Smooth muscle cell (in vitro differentiated cells): ENCODE measurements around the gene MICAL3. TPM values are rescaled to one million over a fixed set of nuclear protein-coding genes. Genes with fewer than 3 reads are reported as not detected.
A peak's percentile ranks its signal among the peaks of the same experiment; 100 is the strongest.

ENCODE experiments used
- DNase-seq: peaks from one replicate; lab custom pipeline; 2025; ENCODE audit not compliant: unreplicated experiment; lab: John Stamatoyannopoulos, UW
- H2AFZ ChIP-seq: fragments of 200-600 bp; sonication (generic); 2 replicates; pipeline ENCODE4 v1.6.0; 2016; ENCODE audit warnings: antibody characterized with exemption, low read depth, mild to moderate bottlenecking
- H3F3A ChIP-seq: fragments of 200-600 bp; sonication (generic); 2 replicates; pipeline ENCODE4 v1.6.0; 2017; ENCODE audit warnings: antibody characterized with exemption, low read depth
- H3K27ac ChIP-seq: fragments of 200-600 bp; sonication (generic); 2 replicates; pipeline ENCODE4 v1.5.1; 2016; ENCODE audit warnings: low read depth, mild to moderate bottlenecking
- H3K27me3 ChIP-seq: fragments of 200-600 bp; sonication (generic); 2 replicates; pipeline ENCODE4 v1.6.1; 2016; ENCODE audit warnings: low read depth, mild to moderate bottlenecking
- H3K36me3 ChIP-seq: fragments of 200-600 bp; sonication (generic); 2 replicates; pipeline ENCODE4 v1.5.1; 2016; ENCODE audit warnings: low read depth
- H3K4me1 ChIP-seq: fragments of 200-600 bp; sonication (generic); 2 replicates; pipeline ENCODE4 v1.5.1; 2016; ENCODE audit warnings: low read depth
- H3K4me2 ChIP-seq: fragments of 200-600 bp; sonication (generic); 2 replicates; pipeline ENCODE4 v1.6.0; 2016; ENCODE audit warnings: mild to moderate bottlenecking
- H3K4me3 ChIP-seq: fragments of 200-600 bp; sonication (generic); 2 replicates; pipeline ENCODE4 v1.5.1; 2016; ENCODE audit warnings: mild to moderate bottlenecking
- H3K79me2 ChIP-seq: fragments of 200-600 bp; sonication (generic); 2 replicates; pipeline ENCODE4 v1.6.0; 2016; ENCODE audit warnings: low read depth, mild to moderate bottlenecking
- H3K9ac ChIP-seq: fragments of 200-600 bp; sonication (generic); 2 replicates; pipeline ENCODE4 v1.6.0; 2016; ENCODE audit warnings: low read depth
- H3K9me3 ChIP-seq: fragments of 200-600 bp; sonication (generic); replicated peaks from 2 replicates; pipeline ENCODE4 v1.5.1; 2016; ENCODE audit warnings: low read depth
- H4K20me1 ChIP-seq: fragments of 200-600 bp; sonication (generic); 2 replicates; pipeline ENCODE4 v1.6.0; 2016; ENCODE audit warnings: low read depth
- CTCF ChIP-seq: fragments of 200-600 bp; sonication (generic); IDR thresholded peaks from 2 replicates; pipeline ENCODE4 v1.5.1; 2017; ENCODE audit warnings: borderline replicate concordance, mild to moderate bottlenecking, antibody characterized with exemption; ENCODE audit not compliant: insufficient read depth, poor library complexity, severe bottlenecking
- WGBS: methylation state at CpG from one replicate; pipeline ENCODE4 v1.1.7; 2016; ENCODE audit warnings: low lambda C conversion rate; 5-methylcytosine and 5-hydroxymethylcytosine counted together
- polyA plus RNA-seq: library from polyadenylated mRNA; unstranded; fragments of >200 nt; fragmentation: Nextera tagmentation; extraction: Ambion mirVana; gene quantifications from 2 replicates; pipeline ENCODE4 v1.2.1, GENCODE V29; 2016
- total RNA-seq: library from RNA; depleted of rRNA; stranded (reverse); fragments of >200 nt; gene quantifications from 2 replicates; pipeline ENCODE4 v1.2.3, GENCODE V29; 2014

Gene MICAL3
- total and polyA plus RNA-seq, 2 experiments from 2014 or later: 3.1 to 28.6 TPM

- H3K27ac ChIP-seq: peak overlapping the region; percentile 24
- no peak for TF ChIP-seq CTCF
- peaks cover 13% of the 10 kb centered on the region for H3K4me1 ChIP-seq
- 70% methylated on average over 3 of the region's 3 CpGs for WGBS
- H4K20me1 ChIP-seq: peaks cover 30% of the 10 kb centered on the region
- H3K36me3 ChIP-seq: no peaks in the 10 kb centered on the region
- no peak for DNase-seq
- H3K27me3 ChIP-seq: no peaks in the 10 kb centered on the region
- peaks cover 6% of the 10 kb centered on the region for H3F3A ChIP-seq
- no peak overlapping the region for H3K9ac ChIP-seq
- H3K4me3 ChIP-seq: no peak overlapping the region
- H2AFZ ChIP-seq: no peak overlapping the region
- H3K79me2 ChIP-seq: peaks cover 81% of the 10 kb centered on the region
- H3K4me2 ChIP-seq: no peak overlapping the region
- no peaks in the 10 kb centered on the region for H3K9me3 ChIP-seq
Measured at GRCh38 chr22:17974087-17974486, 50.3 kb downstream of the MICAL3 start.

- Histone ChIP-seq H3F3A (peaks cover 9% of the 10 kb centered on the region), H3K36me3 (no peaks in the 10 kb centered on the region), H3K9ac (no peak overlapping the region), H3K79me2 (peaks cover 81% of the 10 kb centered on the region), H3K4me2 (peak overlapping the region; percentile 41), H3K27ac (peak overlapping the region; percentile 46), H3K9me3 (no peaks in the 10 kb centered on the region), H3K4me1 (peaks cover 13% of the 10 kb centered on the region), H2AFZ (no peak overlapping the region), H3K27me3 (no peaks in the 10 kb centered on the region), H4K20me1 (peaks cover 30% of the 10 kb centered on the region), H3K4me3 (no peak overlapping the region)
- TF ChIP-seq CTCF: no peak
- 95% methylated on average over 6 of the region's 6 CpGs for WGBS
- DNase-seq: no peak
Measured at GRCh38 chr22:17973217-17973616, 51.1 kb downstream of the MICAL3 start.

GRCh38 chr22:17972385-17973191 is 51.8 kb downstream of the MICAL3 start:
- Histone ChIP-seq H3F3A (peaks cover 9% of the 10 kb centered on the region), H2AFZ (no peak overlapping the region), H4K20me1 (peaks cover 29% of the 10 kb centered on the region), H3K79me2 (peaks cover 81% of the 10 kb centered on the region), H3K27ac (peak overlapping the region; percentile 46), H3K9me3 (no peaks in the 10 kb centered on the region), H3K4me3 (no peak overlapping the region), H3K36me3 (no peaks in the 10 kb centered on the region), H3K9ac (no peak overlapping the region), H3K4me1 (peaks cover 13% of the 10 kb centered on the region), H3K27me3 (no peaks in the 10 kb centered on the region), H3K4me2 (peak overlapping the region; percentile 60)
- DNase-seq: no peak
- no peak for TF ChIP-seq CTCF
- WGBS: 74% methylated on average over 16 of the region's 16 CpGs

- TF ChIP-seq CTCF: no peak
- Histone ChIP-seq H3K27ac (peak overlapping the region; percentile 46), H3K4me3 (no peak overlapping the region), H3K9me3 (no peaks in the 10 kb centered on the region), H3K4me1 (peaks cover 13% of the 10 kb centered on the region), H3K36me3 (no peaks in the 10 kb centered on the region), H3K9ac (no peak overlapping the region), H4K20me1 (peaks cover 25% of the 10 kb centered on the region), H3K4me2 (no peak overlapping the region), H3F3A (peaks cover 9% of the 10 kb centered on the region), H3K79me2 (peaks cover 81% of the 10 kb centered on the region), H2AFZ (no peak overlapping the region), H3K27me3 (no peaks in the 10 kb centered on the region)
- no peak for DNase-seq
- 92% methylated on average over 9 of the region's 9 CpGs for WGBS
Measured at GRCh38 chr22:17971711-17972110, 52.6 kb downstream of the MICAL3 start.
